ENCODE data around the gene CDKL5. TPM values are rescaled to one million over a fixed set of nuclear protein-coding genes. Genes with fewer than 3 reads are reported as not detected.
A peak's percentile ranks its signal among the peaks of the same experiment; 100 is the strongest.

The CDKL5 gene
- total RNA-seq, 1 donor from 2014 or later = 53.5 TPM

- H3K27ac Mint-ChIP-seq (ENCODE audit: unreplicated experiment) = peak overlapping the region; percentile 59
- no peak overlapping the region for H3K4me3 Mint-ChIP-seq (ENCODE audit: unreplicated experiment)
- H3K9me3 Mint-ChIP-seq (ENCODE audit: unreplicated experiment) = no peaks in the 10 kb centered on the region
- no peaks in the 10 kb centered on the region for H3K36me3 Mint-ChIP-seq (ENCODE audit: unreplicated experiment)
- TF ChIP-seq CTCF (IDR thresholded peaks at IDR 0.05; ENCODE audit: partially characterized antibody, unreplicated experiment) = no peak
- no peaks in the 10 kb centered on the region for H3K27me3 Mint-ChIP-seq (ENCODE audit: unreplicated experiment)
- DNase-seq = no peak
- peaks cover 18% of the 10 kb centered on the region for H3K4me1 Mint-ChIP-seq (ENCODE audit: low read depth, unreplicated experiment)
Observed at GRCh38 chrX:18696653-18697052, 271.2 kb downstream of the CDKL5 start.

GRCh38 chrX:18698737-18699650, 273.6 kb downstream of the CDKL5 start:
- no peak for TF ChIP-seq CTCF (IDR thresholded peaks at IDR 0.05; ENCODE audit: partially characterized antibody, unreplicated experiment)
- DNase-seq = no peak
- H3K4me3 Mint-ChIP-seq (ENCODE audit: unreplicated experiment) = no peak overlapping the region

GRCh38 chrX:18701621-18702361, 276.4 kb downstream of the CDKL5 start:
- Mint-ChIP-seq H3K27me3 (ENCODE audit: unreplicated experiment) (no peaks in the 10 kb centered on the region), H3K9me3 (ENCODE audit: unreplicated experiment) (no peaks in the 10 kb centered on the region), H3K36me3 (ENCODE audit: unreplicated experiment) (no peaks in the 10 kb centered on the region), H3K27ac (ENCODE audit: unreplicated experiment) (no peak overlapping the region), H3K4me1 (ENCODE audit: low read depth, unreplicated experiment) (peaks cover 13% of the 10 kb centered on the region), H3K4me3 (ENCODE audit: unreplicated experiment) (no peak overlapping the region)
- no peak for DNase-seq
- no peak for TF ChIP-seq CTCF (IDR thresholded peaks at IDR 0.05; ENCODE audit: partially characterized antibody, unreplicated experiment)

More at GRCh38 chrX:18698737-18699650, 273.6 kb downstream of the CDKL5 start:
- H3K9me3 Mint-ChIP-seq (ENCODE audit: unreplicated experiment) = no peaks in the 10 kb centered on the region
- H3K27me3 Mint-ChIP-seq (ENCODE audit: unreplicated experiment) = no peaks in the 10 kb centered on the region
- no peak overlapping the region for H3K27ac Mint-ChIP-seq (ENCODE audit: unreplicated experiment)
- H3K36me3 Mint-ChIP-seq (ENCODE audit: unreplicated experiment) = no peaks in the 10 kb centered on the region
- peaks cover 14% of the 10 kb centered on the region for H3K4me1 Mint-ChIP-seq (ENCODE audit: low read depth, unreplicated experiment)

GRCh38 chrX:18702362-18703195, 277.2 kb downstream of the CDKL5 start:
- no peak for DNase-seq
- Mint-ChIP-seq H3K4me3 (ENCODE audit: unreplicated experiment) (no peak overlapping the region), H3K9me3 (ENCODE audit: unreplicated experiment) (no peaks in the 10 kb centered on the region), H3K27me3 (ENCODE audit: unreplicated experiment) (no peaks in the 10 kb centered on the region), H3K36me3 (ENCODE audit: unreplicated experiment) (no peaks in the 10 kb centered on the region), H3K4me1 (ENCODE audit: low read depth, unreplicated experiment) (peaks cover 10% of the 10 kb centered on the region), H3K27ac (ENCODE audit: unreplicated experiment) (no peak overlapping the region)
- no peak for TF ChIP-seq CTCF (IDR thresholded peaks at IDR 0.05; ENCODE audit: partially characterized antibody, unreplicated experiment)

Other genes starting within 250 kb of the CDKL5 start
- not detected for gene BEND2, start 204.7 kb upstream of the CDKL5 start, total RNA-seq (ENCODE audit: unreplicated experiment)
- gene SCML2, start 70.9 kb upstream of the CDKL5 start, total RNA-seq (ENCODE audit: unreplicated experiment) = 9.5 TPM
- not detected for gene RS1, start 246.5 kb downstream of the CDKL5 start, total RNA-seq (ENCODE audit: unreplicated experiment)